HUES6 (cell line): Measurements from ENCODE around the gene SPATA20.
A peak's percentile ranks its signal among the peaks of the same experiment; 100 is the strongest.

Experiments
- H3K27ac ChIP-seq: 2 replicates; pipeline ENCODE4 v1.7.0; 2013; ENCODE audit warnings: low read depth, mild to moderate bottlenecking, low read length, inconsistent platforms
- H3K27me3 ChIP-seq: 2 replicates; pipeline ENCODE4 v1.6.1; 2013; ENCODE audit warnings: low read length; ENCODE audit not compliant: control insufficient read depth, insufficient read depth
- H3K36me3 ChIP-seq: 2 replicates; pipeline ENCODE4 v1.6.1; 2013; ENCODE audit warnings: low read length; ENCODE audit not compliant: control insufficient read depth, insufficient read depth
- H3K4me1 ChIP-seq: 2 replicates; pipeline ENCODE4 v1.6.1; 2013; ENCODE audit warnings: low read length; ENCODE audit not compliant: control insufficient read depth, insufficient read depth
- H3K4me3 ChIP-seq: 2 replicates; pipeline ENCODE4 v1.5.1; 2013; ENCODE audit warnings: low read depth, low read length
- H3K9ac ChIP-seq: one replicate; pipeline ENCODE4 v1.6.1; 2013; ENCODE audit warnings: mild to moderate bottlenecking, low read length
- H3K9me3 ChIP-seq: 2 replicates; pipeline ENCODE4 v1.6.1; 2013; ENCODE audit warnings: low read depth, low read length; ENCODE audit not compliant: control insufficient read depth, insufficient read depth

Gene SPATA20

DNA sequence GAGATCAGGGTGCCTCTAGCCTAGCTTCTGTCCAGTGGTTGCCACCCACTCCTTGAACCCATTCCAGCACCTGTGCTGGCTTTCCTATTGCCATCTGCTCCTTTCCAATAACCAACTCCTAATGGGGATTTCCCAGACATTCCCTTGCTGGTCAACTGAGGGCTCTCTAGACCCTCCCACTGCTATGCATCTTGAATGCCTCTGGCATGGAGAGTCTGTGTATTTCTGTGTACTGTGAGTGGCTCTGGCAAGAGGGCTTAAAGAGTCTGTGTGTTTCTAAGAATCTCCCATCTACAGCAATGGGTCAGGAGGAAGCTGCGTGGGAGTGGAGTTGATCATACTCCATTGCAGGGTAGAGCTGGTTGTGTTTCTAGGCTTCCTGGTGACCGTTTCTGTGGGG is 25.5 kb upstream of the SPATA20 start:
- Histone ChIP-seq H3K9ac (no peak overlapping the region), H3K36me3 (no peaks in the 10 kb centered on the region), H3K27ac (no peak overlapping the region), H3K9me3 (no peaks in the 10 kb centered on the region), H3K27me3 (no peaks in the 10 kb centered on the region), H3K4me3 (no peak overlapping the region), H3K4me1 (peaks cover 6% of the 10 kb centered on the region; the same call in 1 of the 2 replicates)

DNA sequence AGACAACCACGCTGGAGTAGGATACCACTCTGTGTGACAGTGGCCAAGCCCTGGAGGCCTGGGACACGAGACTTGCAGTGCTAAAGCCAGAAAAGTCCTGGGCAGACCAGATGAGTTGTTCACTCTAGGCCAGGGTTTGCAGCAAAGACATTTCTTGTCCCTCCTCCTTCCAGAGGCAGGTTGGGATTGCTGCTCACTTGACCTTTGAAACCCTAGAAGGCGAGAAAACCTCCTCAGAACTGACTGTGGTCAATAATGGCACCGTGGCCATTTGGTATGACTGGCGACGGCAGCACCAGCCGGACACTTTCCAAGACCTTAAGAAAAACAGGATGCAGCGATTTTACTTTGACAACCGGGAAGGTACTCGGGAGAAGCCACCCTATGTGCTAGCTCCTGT is 24.2 kb upstream of the SPATA20 start:
- Histone ChIP-seq H3K36me3 (no peaks in the 10 kb centered on the region), H3K27ac (no peak overlapping the region), H3K4me3 (no peak overlapping the region), H3K9me3 (no peaks in the 10 kb centered on the region), H3K4me1 (peaks cover 6% of the 10 kb centered on the region; the same call in 1 of the 2 replicates), H3K27me3 (no peaks in the 10 kb centered on the region), H3K9ac (no peak overlapping the region)

DNA sequence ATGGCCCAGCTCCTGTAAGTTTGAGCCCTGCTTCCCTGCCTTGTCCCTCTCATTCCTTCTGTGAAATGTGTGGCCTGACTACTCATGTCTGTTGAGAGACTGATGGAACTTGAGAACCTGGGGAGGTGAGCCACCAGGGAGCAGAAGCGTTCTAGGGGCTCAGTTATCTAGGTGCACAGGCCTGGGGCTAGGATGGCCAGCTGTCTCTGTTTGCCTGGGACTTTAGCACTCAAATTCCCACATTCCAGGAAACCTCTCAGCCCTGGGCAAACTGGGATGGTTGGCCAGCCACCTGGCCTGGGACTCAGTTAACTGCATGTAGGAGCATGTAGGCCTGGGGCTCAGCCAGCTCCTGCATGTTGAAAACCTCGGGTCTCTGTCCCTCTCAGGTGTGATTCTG is 23.8 kb upstream of the SPATA20 start:
- H3K27ac ChIP-seq, result no peak overlapping the region
- no peaks in the 10 kb centered on the region for H3K36me3 ChIP-seq
- no peak overlapping the region for H3K4me3 ChIP-seq
- no peaks in the 10 kb centered on the region for H3K9me3 ChIP-seq
- peaks cover 5% of the 10 kb centered on the region; the same call in 1 of the 2 replicates for H3K4me1 ChIP-seq
- H3K27me3 ChIP-seq, result no peaks in the 10 kb centered on the region
- no peak overlapping the region for H3K9ac ChIP-seq

DNA sequence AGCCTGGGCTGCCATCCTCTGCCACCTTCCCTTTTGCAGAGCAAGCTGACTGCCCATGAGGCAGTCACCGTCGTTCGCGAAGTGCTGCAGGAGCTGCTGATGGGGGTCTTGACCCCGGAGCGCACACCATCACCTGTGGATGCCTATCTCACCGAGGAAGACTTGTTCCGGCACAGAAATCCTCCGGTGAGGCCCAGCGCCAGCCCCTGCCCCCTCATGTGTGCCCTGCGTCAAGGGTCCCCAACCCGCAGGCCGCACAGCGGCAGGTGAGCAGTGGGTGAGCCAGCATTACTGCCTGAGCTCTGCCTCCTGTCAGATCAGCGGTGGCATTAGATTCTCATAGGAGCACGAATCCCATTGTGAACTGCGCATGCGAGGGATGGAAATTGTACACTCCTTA is 22.1 kb upstream of the SPATA20 start:
- Histone ChIP-seq H3K4me3 (no peak overlapping the region), H3K9me3 (no peaks in the 10 kb centered on the region), H3K9ac (no peak overlapping the region), H3K4me1 (no peaks in the 10 kb centered on the region; the same call in 1 of the 2 replicates), H3K27me3 (peaks cover 3% of the 10 kb centered on the region; the same call in 1 of the 2 replicates), H3K27ac (no peak overlapping the region), H3K36me3 (no peaks in the 10 kb centered on the region)

DNA sequence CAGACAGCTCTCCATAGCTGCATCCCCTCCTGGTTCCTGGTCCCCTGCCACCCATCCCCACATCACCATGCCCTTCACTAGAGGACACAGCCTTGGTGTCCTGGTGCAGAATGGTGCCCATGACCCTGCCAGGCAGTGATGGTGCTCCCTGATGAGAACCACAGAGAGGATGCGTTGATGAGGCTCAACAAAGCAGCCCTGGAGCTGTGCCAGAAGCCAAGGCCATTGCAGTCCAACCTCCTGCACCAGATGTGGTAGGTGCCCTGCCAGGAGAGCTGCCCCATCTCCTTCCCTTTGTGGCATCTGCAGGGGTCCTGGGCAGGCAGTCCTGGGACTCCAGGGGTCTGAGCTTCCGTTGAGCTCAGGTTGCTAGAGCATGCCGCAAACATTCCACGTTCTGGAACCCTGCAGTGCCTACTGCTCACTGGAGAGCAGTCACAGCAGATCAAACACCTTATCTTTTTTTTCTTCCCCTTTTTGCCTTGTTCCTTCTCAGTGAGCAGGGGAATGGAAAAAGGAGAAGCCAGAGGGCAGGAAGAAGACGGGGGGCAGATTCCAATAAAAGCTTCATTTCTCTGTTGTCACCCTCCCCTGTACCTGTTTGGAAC is 19.7 kb upstream of the SPATA20 start:
- Histone ChIP-seq H3K27ac (no peak overlapping the region), H3K36me3 (no peaks in the 10 kb centered on the region), H3K4me3 (no peak overlapping the region), H3K27me3 (peaks cover 17% of the 10 kb centered on the region), H3K4me1 (peaks cover 5% of the 10 kb centered on the region), H3K9me3 (no peaks in the 10 kb centered on the region), H3K9ac (no peak overlapping the region)

DNA sequence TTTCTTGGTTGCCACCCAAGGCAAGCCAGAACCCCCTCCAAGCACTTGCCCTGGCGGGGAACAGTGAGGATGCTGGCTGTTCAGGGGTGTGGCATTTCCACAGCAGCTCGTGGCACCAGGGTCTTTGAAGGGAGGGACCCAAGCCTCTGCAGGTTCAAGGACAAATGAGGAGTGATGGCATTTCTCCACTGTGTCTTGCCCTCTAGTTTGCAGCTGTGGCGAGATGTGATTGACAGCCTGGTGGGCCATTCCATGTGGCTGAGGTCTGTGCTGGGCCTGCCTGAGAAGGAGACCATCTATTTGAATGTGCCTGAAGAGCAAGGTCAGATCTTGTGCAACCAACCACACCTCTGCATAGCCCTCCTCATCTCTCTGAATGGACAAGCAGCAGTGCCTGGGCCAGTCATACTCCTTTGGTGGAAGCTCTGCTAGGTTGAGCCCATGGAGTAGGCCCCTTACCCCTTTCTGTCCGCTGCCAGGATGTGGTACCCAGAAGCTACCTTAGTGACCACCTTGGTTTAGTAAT is 19.0 kb upstream of the SPATA20 start:
- Histone ChIP-seq H3K9me3 (no peaks in the 10 kb centered on the region), H3K36me3 (no peaks in the 10 kb centered on the region), H3K27ac (no peak overlapping the region), H3K9ac (no peak overlapping the region), H3K27me3 (peaks cover 25% of the 10 kb centered on the region), H3K4me1 (peaks cover 7% of the 10 kb centered on the region), H3K4me3 (no peak overlapping the region)

DNA sequence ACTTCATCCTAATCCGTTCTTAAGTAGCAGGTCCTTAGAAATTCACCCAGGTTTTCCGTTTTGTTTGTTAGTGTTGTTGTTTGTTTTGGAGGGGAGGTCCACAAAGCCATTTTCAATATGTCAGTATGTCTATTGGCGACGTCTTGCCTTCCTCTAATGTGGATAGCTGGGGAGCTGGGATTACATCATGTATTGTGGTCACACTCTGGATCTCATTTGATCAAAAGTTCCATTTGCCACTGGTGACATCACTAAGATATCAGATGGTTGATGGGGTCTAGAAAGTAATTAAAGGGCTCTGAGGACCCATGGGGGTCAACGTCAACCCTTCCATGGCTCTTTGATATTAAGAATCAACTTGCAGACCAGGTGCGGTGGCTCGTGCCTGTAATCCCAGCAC is 17.1 kb upstream of the SPATA20 start:
- no peak overlapping the region for H3K27ac ChIP-seq
- H3K9ac ChIP-seq, result no peak overlapping the region
- H3K4me3 ChIP-seq, result no peak overlapping the region
- peaks cover 19% of the 10 kb centered on the region for H3K4me1 ChIP-seq
- peaks cover 43% of the 10 kb centered on the region for H3K27me3 ChIP-seq
- H3K9me3 ChIP-seq, result no peaks in the 10 kb centered on the region
- no peaks in the 10 kb centered on the region for H3K36me3 ChIP-seq

DNA sequence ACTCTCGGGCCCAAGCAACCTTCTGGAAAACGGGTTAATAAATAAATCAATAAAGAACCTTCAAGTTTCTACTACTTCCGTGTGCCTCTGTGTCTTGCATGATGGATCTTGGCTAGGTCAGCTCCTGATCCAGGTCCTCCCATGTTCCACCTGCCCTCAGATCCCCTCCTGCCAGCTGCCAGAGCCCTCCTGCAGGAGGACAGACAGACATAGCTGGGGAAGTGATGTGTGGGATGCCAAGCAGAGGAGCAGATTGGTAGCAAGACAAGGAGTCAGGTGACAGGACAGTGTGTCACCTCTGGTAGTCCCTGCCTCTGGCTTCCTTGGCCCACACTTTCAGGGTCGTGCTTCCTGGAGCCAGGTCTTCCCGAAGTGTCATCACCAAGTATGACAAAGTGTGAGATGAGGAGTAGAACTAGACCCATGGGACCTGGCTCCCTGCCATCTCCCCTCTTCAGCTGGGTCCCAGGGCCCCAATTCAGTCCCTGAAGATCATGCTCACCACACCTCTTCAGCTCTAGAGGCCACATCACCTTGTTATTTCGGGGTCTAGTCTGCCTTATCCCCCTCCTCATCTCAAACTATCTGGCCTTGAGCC is 15.4 kb upstream of the SPATA20 start:
- Histone ChIP-seq H3K4me1 (peaks cover 19% of the 10 kb centered on the region), H3K9ac (no peak overlapping the region), H3K27ac (no peak overlapping the region), H3K9me3 (no peaks in the 10 kb centered on the region), H3K4me3 (no peak overlapping the region), H3K36me3 (no peaks in the 10 kb centered on the region), H3K27me3 (peaks cover 47% of the 10 kb centered on the region)

DNA sequence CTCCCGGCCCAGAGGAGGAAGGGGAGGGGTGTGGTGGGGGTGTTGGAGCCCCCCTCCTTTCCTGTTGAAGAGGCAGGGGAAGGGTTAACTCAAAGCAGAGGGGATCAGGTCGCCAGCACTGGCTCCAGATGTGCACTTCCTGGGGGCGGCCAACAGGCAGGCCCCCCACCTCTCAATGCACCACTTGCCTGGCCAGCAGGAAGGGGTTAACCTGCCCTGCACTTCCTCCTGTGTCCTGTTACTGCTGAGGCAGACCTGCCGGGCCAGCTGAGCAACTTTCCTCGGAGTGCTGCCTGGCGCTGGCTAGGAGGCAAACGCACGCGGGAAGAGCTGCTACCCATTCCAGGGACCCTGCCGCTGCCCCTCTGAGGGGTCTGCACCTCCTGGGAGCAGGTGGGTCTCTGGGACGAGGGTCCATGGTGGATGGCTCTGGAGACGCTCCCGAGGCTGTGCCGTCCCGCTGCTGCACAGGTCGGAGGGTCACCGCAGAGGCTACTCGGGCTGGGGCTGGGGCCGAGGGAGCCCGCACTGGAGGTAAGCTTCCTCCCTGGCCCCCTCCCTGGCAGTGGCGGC is 14.4 kb upstream of the SPATA20 start, which contains the start of gene EPN3:
Gene EPN3 (plus strand): TSS at position 284 of the 573 bp plus-strand sequence. CDS start 3,822 bp downstream, outside the sequence.
- Histone ChIP-seq H3K4me1 (peaks cover 19% of the 10 kb centered on the region), H3K9me3 (no peaks in the 10 kb centered on the region), H3K36me3 (no peaks in the 10 kb centered on the region), H3K27me3 (peaks cover 47% of the 10 kb centered on the region), H3K4me3 (peak within 1 kb of the TSS; percentile 80), H3K27ac (no peak within 1 kb of the TSS), H3K9ac (peak within 1 kb of the TSS; percentile 43)

DNA sequence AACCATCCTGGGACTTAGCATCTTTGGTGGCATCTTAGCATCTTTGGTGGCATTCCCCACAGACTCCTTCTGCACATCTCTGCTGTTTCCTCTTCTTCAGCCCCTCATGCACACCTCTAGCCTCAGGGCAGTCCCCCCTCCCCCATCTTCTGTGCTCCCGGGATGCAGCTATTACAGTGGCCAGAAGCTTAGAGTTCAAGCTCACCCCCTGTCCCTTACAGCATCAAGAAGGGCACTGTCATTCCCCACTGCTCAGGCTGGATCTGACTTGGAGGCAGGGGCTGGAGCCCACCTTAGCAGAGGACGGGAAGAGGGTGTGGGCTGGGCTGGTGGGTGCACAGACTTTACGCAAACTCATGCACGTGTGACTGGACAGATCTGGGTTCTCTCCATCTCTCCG is 13.8 kb upstream of the SPATA20 start:
- Histone ChIP-seq H3K9ac (peak overlapping the region; percentile 7), H3K4me3 (peak overlapping the region; percentile 80), H3K9me3 (no peaks in the 10 kb centered on the region), H3K27me3 (peaks cover 47% of the 10 kb centered on the region), H3K4me1 (peaks cover 20% of the 10 kb centered on the region), H3K36me3 (no peaks in the 10 kb centered on the region), H3K27ac (no peak overlapping the region)

DNA sequence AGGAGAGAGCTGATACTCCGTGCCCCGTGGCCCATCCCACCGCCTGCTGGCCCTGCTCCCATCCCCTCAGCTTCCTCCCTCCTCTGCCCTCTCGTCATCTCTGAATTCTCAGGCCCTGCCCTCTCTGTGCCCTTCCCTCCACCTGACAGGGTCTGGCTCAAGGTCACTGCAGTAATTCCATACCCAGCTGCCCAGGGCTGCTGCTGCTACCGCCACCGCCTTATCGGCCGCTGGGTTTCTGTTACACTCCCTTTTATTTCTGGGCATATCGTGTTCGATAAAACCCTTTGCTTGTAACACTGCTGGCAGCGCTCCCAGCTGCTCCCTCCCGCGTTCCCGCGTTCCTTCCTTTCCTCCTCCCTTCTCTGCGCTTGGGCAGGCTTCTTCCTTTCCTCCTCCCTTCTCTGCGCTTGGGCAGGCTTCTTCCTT is 13.2 kb upstream of the SPATA20 start:
- H3K4me1 ChIP-seq, result peaks cover 26% of the 10 kb centered on the region
- H3K27me3 ChIP-seq, result peaks cover 47% of the 10 kb centered on the region
- peak overlapping the region; percentile 80 for H3K4me3 ChIP-seq
- no peak overlapping the region for H3K27ac ChIP-seq
- peak overlapping the region; percentile 7 for H3K9ac ChIP-seq
- H3K36me3 ChIP-seq, result no peaks in the 10 kb centered on the region
- H3K9me3 ChIP-seq, result no peaks in the 10 kb centered on the region
